ENCODE data around the gene TATDN2.

Gene TATDN2

GRCh38 chr3:10235551-10235950 is 12.7 kb upstream of the TATDN2 start:
- no peaks in the 10 kb centered on the region for H3K27me3 ChIP-seq (ENCODE audit: control insufficient read depth in 2 of 2, insufficient read depth in 2 of 2, low read length in 2 of 2)
- no peaks in the 10 kb centered on the region for H3K4me1 ChIP-seq (ENCODE audit: control insufficient read depth in 2 of 2, insufficient read depth in 2 of 2, low read length in 2 of 2)
- no peak overlapping the region for H3K9ac ChIP-seq (ENCODE audit: low read depth in 1 of 2, low read length in 2 of 2)
- H3K27ac ChIP-seq (ENCODE audit: low read depth in 2 of 2, low read length in 2 of 2), result no peak overlapping the region
- no peak overlapping the region for H3K4me3 ChIP-seq (ENCODE audit: low read length in 2 of 2)
- H3K9me3 ChIP-seq (ENCODE audit: control insufficient read depth in 2 of 2, low read length in 2 of 2), result no peaks in the 10 kb centered on the region
- H3K36me3 ChIP-seq (ENCODE audit: control insufficient read depth in 2 of 2, insufficient read depth in 2 of 2, low read length in 2 of 2), result peaks cover 0 to 8% of the 10 kb centered on the region in 2 donors

- Histone ChIP-seq H3K4me1 (ENCODE audit: control insufficient read depth in 2 of 2, insufficient read depth in 2 of 2, low read length in 2 of 2) (peaks cover 0 to 4% of the 10 kb centered on the region in 2 donors), H3K9me3 (ENCODE audit: control insufficient read depth in 2 of 2, low read length in 2 of 2) (no peaks in the 10 kb centered on the region), H3K27me3 (ENCODE audit: control insufficient read depth in 2 of 2, insufficient read depth in 2 of 2, low read length in 2 of 2) (no peaks in the 10 kb centered on the region), H3K4me3 (ENCODE audit: low read length in 2 of 2) (no peak overlapping the region), H3K36me3 (ENCODE audit: control insufficient read depth in 2 of 2, insufficient read depth in 2 of 2, low read length in 2 of 2) (peaks cover 0 to 8% of the 10 kb centered on the region in 2 donors), H3K9ac (ENCODE audit: low read depth in 1 of 2, low read length in 2 of 2) (no peak overlapping the region), H3K27ac (ENCODE audit: low read depth in 2 of 2, low read length in 2 of 2) (no peak overlapping the region)
These were observed 9.7 kb upstream of the TATDN2 start for GRCh38 chr3:10238345-10239183.

- no peak overlapping the region for H3K27ac ChIP-seq (ENCODE audit: low read depth in 2 of 2, low read length in 2 of 2)
These were observed 7.5 kb upstream of the TATDN2 start for GRCh38 chr3:10240799-10241198.

GRCh38 chr3:10242182-10243065 is 5.8 kb upstream of the TATDN2 start:
- peak overlapping the region; percentile 13 to 56 for H3K27ac ChIP-seq (ENCODE audit: low read depth in 2 of 2, low read length in 2 of 2)

More at GRCh38 chr3:10240799-10241198, 7.5 kb upstream of the TATDN2 start:
- Histone ChIP-seq H3K27me3 (ENCODE audit: control insufficient read depth in 2 of 2, insufficient read depth in 2 of 2, low read length in 2 of 2) (no peaks in the 10 kb centered on the region), H3K9ac (ENCODE audit: low read depth in 1 of 2, low read length in 2 of 2) (no peak overlapping the region), H3K36me3 (ENCODE audit: control insufficient read depth in 2 of 2, insufficient read depth in 2 of 2, low read length in 2 of 2) (peaks cover 0 to 2% of the 10 kb centered on the region in 2 donors), H3K4me1 (ENCODE audit: control insufficient read depth in 2 of 2, insufficient read depth in 2 of 2, low read length in 2 of 2) (peaks cover 0 to 4% of the 10 kb centered on the region in 2 donors), H3K4me3 (ENCODE audit: low read length in 2 of 2) (no peak overlapping the region), H3K9me3 (ENCODE audit: control insufficient read depth in 2 of 2, low read length in 2 of 2) (no peaks in the 10 kb centered on the region)

GRCh38 chr3:10244009-10244408 is 4.2 kb upstream of the TATDN2 start:
- Histone ChIP-seq H3K9me3 (ENCODE audit: control insufficient read depth in 2 of 2, low read length in 2 of 2) (no peaks in the 10 kb centered on the region), H3K4me3 (ENCODE audit: low read length in 2 of 2) (no peak overlapping the region), H3K36me3 (ENCODE audit: control insufficient read depth in 2 of 2, insufficient read depth in 2 of 2, low read length in 2 of 2) (no peaks in the 10 kb centered on the region), H3K27ac (ENCODE audit: low read depth in 2 of 2, low read length in 2 of 2) (no peak overlapping the region), H3K4me1 (ENCODE audit: control insufficient read depth in 2 of 2, insufficient read depth in 2 of 2, low read length in 2 of 2) (peaks cover 6 to 9% of the 10 kb centered on the region in 2 donors), H3K27me3 (ENCODE audit: control insufficient read depth in 2 of 2, insufficient read depth in 2 of 2, low read length in 2 of 2) (no peaks in the 10 kb centered on the region), H3K9ac (ENCODE audit: low read depth in 1 of 2, low read length in 2 of 2) (no peak overlapping the region)

More at GRCh38 chr3:10242182-10243065, 5.8 kb upstream of the TATDN2 start:
- no peaks in the 10 kb centered on the region for H3K36me3 ChIP-seq (ENCODE audit: control insufficient read depth in 2 of 2, insufficient read depth in 2 of 2, low read length in 2 of 2)
- H3K9ac ChIP-seq (ENCODE audit: low read depth in 1 of 2, low read length in 2 of 2), result peak overlapping the region in 1 of 2 donors; percentile 34
- no peaks in the 10 kb centered on the region for H3K27me3 ChIP-seq (ENCODE audit: control insufficient read depth in 2 of 2, insufficient read depth in 2 of 2, low read length in 2 of 2)
- no peak overlapping the region for H3K4me3 ChIP-seq (ENCODE audit: low read length in 2 of 2)
- no peaks in the 10 kb centered on the region for H3K9me3 ChIP-seq (ENCODE audit: control insufficient read depth in 2 of 2, low read length in 2 of 2)
- H3K4me1 ChIP-seq (ENCODE audit: control insufficient read depth in 2 of 2, insufficient read depth in 2 of 2, low read length in 2 of 2), result peaks cover 0 to 4% of the 10 kb centered on the region in 2 donors

GRCh38 chr3:10245081-10245712 is 3.1 kb upstream of the TATDN2 start:
- no peak overlapping the region for H3K9ac ChIP-seq (ENCODE audit: low read depth in 1 of 2, low read length in 2 of 2)
- no peaks in the 10 kb centered on the region for H3K36me3 ChIP-seq (ENCODE audit: control insufficient read depth in 2 of 2, insufficient read depth in 2 of 2, low read length in 2 of 2)
- H3K4me3 ChIP-seq (ENCODE audit: low read length in 2 of 2), result no peak overlapping the region
- no peaks in the 10 kb centered on the region for H3K9me3 ChIP-seq (ENCODE audit: control insufficient read depth in 2 of 2, low read length in 2 of 2)
- H3K27ac ChIP-seq (ENCODE audit: low read depth in 2 of 2, low read length in 2 of 2), result no peak overlapping the region
- H3K4me1 ChIP-seq (ENCODE audit: control insufficient read depth in 2 of 2, insufficient read depth in 2 of 2, low read length in 2 of 2), result peaks cover 13 to 20% of the 10 kb centered on the region in 2 donors
- no peaks in the 10 kb centered on the region for H3K27me3 ChIP-seq (ENCODE audit: control insufficient read depth in 2 of 2, insufficient read depth in 2 of 2, low read length in 2 of 2)

GRCh38 chr3:10247679-10248183 is 528 bp upstream of the TATDN2 start:
- H3K4me3 ChIP-seq (ENCODE audit: low read length in 2 of 2), result peak overlapping the region; percentile 77 to 90
- H3K9ac ChIP-seq (ENCODE audit: low read depth in 1 of 2, low read length in 2 of 2), result peak overlapping the region; percentile 41 to 75
- H3K27me3 ChIP-seq (ENCODE audit: control insufficient read depth in 2 of 2, insufficient read depth in 2 of 2, low read length in 2 of 2), result no peaks in the 10 kb centered on the region
- H3K27ac ChIP-seq (ENCODE audit: low read depth in 2 of 2, low read length in 2 of 2), result peak overlapping the region; percentile 11 to 82
- no peaks in the 10 kb centered on the region for H3K9me3 ChIP-seq (ENCODE audit: control insufficient read depth in 2 of 2, low read length in 2 of 2)
- peaks cover 0 to 6% of the 10 kb centered on the region in 2 donors for H3K36me3 ChIP-seq (ENCODE audit: control insufficient read depth in 2 of 2, insufficient read depth in 2 of 2, low read length in 2 of 2)
- H3K4me1 ChIP-seq (ENCODE audit: control insufficient read depth in 2 of 2, insufficient read depth in 2 of 2, low read length in 2 of 2), result peaks cover 18 to 26% of the 10 kb centered on the region in 2 donors

- Histone ChIP-seq H3K9ac (ENCODE audit: low read depth in 1 of 2, low read length in 2 of 2) (peak overlapping the region; percentile 75 to 94), H3K4me3 (ENCODE audit: low read length in 2 of 2) (peak overlapping the region; percentile 77 to 90), H3K9me3 (ENCODE audit: control insufficient read depth in 2 of 2, low read length in 2 of 2) (no peaks in the 10 kb centered on the region), H3K36me3 (ENCODE audit: control insufficient read depth in 2 of 2, insufficient read depth in 2 of 2, low read length in 2 of 2) (peaks cover 11 to 19% of the 10 kb centered on the region in 2 donors), H3K27ac (ENCODE audit: low read depth in 2 of 2, low read length in 2 of 2) (peak overlapping the region; percentile 75 to 82), H3K27me3 (ENCODE audit: control insufficient read depth in 2 of 2, insufficient read depth in 2 of 2, low read length in 2 of 2) (no peaks in the 10 kb centered on the region), H3K4me1 (ENCODE audit: control insufficient read depth in 2 of 2, insufficient read depth in 2 of 2, low read length in 2 of 2) (peaks cover 18 to 27% of the 10 kb centered on the region in 2 donors)
These were observed 907 bp downstream of the TATDN2 start for GRCh38 chr3:10248984-10249748.

- H3K27me3 ChIP-seq (ENCODE audit: control insufficient read depth in 2 of 2, insufficient read depth in 2 of 2, low read length in 2 of 2), result no peaks in the 10 kb centered on the region
- H3K27ac ChIP-seq (ENCODE audit: low read depth in 2 of 2, low read length in 2 of 2), result peak overlapping the region; percentile 12 to 82
- H3K4me3 ChIP-seq (ENCODE audit: low read length in 2 of 2), result peak overlapping the region; percentile 77 to 90
- H3K9me3 ChIP-seq (ENCODE audit: control insufficient read depth in 2 of 2, low read length in 2 of 2), result no peaks in the 10 kb centered on the region
- peaks cover 18 to 32% of the 10 kb centered on the region in 2 donors for H3K4me1 ChIP-seq (ENCODE audit: control insufficient read depth in 2 of 2, insufficient read depth in 2 of 2, low read length in 2 of 2)
- H3K9ac ChIP-seq (ENCODE audit: low read depth in 1 of 2, low read length in 2 of 2), result peak overlapping the region; percentile 75 to 94
- H3K36me3 ChIP-seq (ENCODE audit: control insufficient read depth in 2 of 2, insufficient read depth in 2 of 2, low read length in 2 of 2), result peaks cover 15 to 24% of the 10 kb centered on the region in 2 donors
These were observed 1.6 kb downstream of the TATDN2 start for GRCh38 chr3:10249833-10250232.
